SU-DHL-6 (cell line): Measurements from ENCODE around the gene ACE.

Experiments
- H2AFZ ChIP-seq: fragments of 200-600 bp; sonication (generic); 2 replicates; pipeline ENCODE4 v1.6.1; 2014; ENCODE audit warnings: low read depth, mild to moderate bottlenecking, moderate library complexity, mixed read lengths, antibody characterized with exemption, low read length; ENCODE audit not compliant: severe bottlenecking
- H3F3A ChIP-seq: fragments of 200-600 bp; shearing (Covaris generic); 2 replicates; pipeline ENCODE4 v1.6.0; 2016; ENCODE audit warnings: antibody characterized with exemption, mild to moderate bottlenecking; ENCODE audit not compliant: insufficient read depth
- H3K27ac ChIP-seq: fragments of 200-600 bp; sonication (generic); 2 replicates; pipeline ENCODE4 v1.5.1; 2016; ENCODE audit warnings: low read depth, mild to moderate bottlenecking, low read length, moderate library complexity, mixed read lengths
- H3K27me3 ChIP-seq: fragments of 200-600 bp; sonication (generic), shearing (Covaris generic); 2 replicates; pipeline ENCODE4 v1.6.0; 2014; ENCODE audit warnings: mild to moderate bottlenecking, low read length
- H3K36me3 ChIP-seq: fragments of 200-600 bp; sonication (generic); 2 replicates; pipeline ENCODE4 v1.6.1; 2014; ENCODE audit warnings: mild to moderate bottlenecking, low read length, mixed read lengths
- H3K4me2 ChIP-seq: fragments of 300-600, 200-600 bp; shearing (Covaris generic), sonication (generic); 2 replicates; pipeline ENCODE4 v1.6.0; 2014; ENCODE audit warnings: low read length, low read depth, mild to moderate bottlenecking; ENCODE audit not compliant: poor library complexity, severe bottlenecking
- H3K4me3 ChIP-seq: fragments of 200-600 bp; sonication (generic); 2 replicates; pipeline ENCODE4 v1.5.1; 2014; ENCODE audit warnings: antibody characterized with exemption, low read length, mild to moderate bottlenecking, mixed read lengths; ENCODE audit not compliant: insufficient read depth, poor library complexity, severe bottlenecking
- H3K79me2 ChIP-seq: fragments of 200-600 bp; sonication (generic); 2 replicates; pipeline ENCODE4 v1.6.1; 2014; ENCODE audit warnings: mild to moderate bottlenecking, low read length, moderate library complexity; ENCODE audit not compliant: insufficient read depth
- H3K9ac ChIP-seq: fragments of 200-600 bp; sonication (generic); 2 replicates; pipeline ENCODE4 v1.7.0; 2014; ENCODE audit warnings: mild to moderate bottlenecking, low read length
- H3K9me2 ChIP-seq: fragments of 200-600 bp; sonication (generic); replicated peaks from 2 replicates; pipeline ENCODE4 v1.6.1; 2014; ENCODE audit warnings: low read length; ENCODE audit not compliant: insufficient read depth
- H3K9me3 ChIP-seq: fragments of 200-600 bp; sonication (generic); 2 replicates; pipeline ENCODE4 v1.6.1; 2014; ENCODE audit warnings: low read length, mixed read lengths; ENCODE audit not compliant: insufficient read depth
- H4K20me1 ChIP-seq: fragments of 200-600 bp; sonication (generic); 2 replicates; pipeline ENCODE4 v1.6.1; 2014; ENCODE audit warnings: low read depth, mild to moderate bottlenecking, antibody characterized with exemption, low read length, moderate library complexity, mixed read lengths
- EZH2phosphoT487 ChIP-seq: fragments of 200-600 bp; sonication (generic), shearing (Covaris generic); conservative IDR thresholded peaks from 2 replicates; pipeline ENCODE4 v1.6.1; 2018; ENCODE audit warnings: mild to moderate bottlenecking, antibody characterized with exemption, low read length, moderate library complexity, mixed read lengths
- TF ChIP-seq, protein P1 (sequence below): fragments of 200-600 bp; sonication (generic); IDR thresholded peaks from one replicate; pipeline ENCODE4 v1.5.1; 2017; ENCODE audit warnings: antibody characterized with exemption, mild to moderate bottlenecking, low read length, moderate library complexity; ENCODE audit not compliant: insufficient read depth, poor library complexity, severe bottlenecking

ACE gene

DNA sequence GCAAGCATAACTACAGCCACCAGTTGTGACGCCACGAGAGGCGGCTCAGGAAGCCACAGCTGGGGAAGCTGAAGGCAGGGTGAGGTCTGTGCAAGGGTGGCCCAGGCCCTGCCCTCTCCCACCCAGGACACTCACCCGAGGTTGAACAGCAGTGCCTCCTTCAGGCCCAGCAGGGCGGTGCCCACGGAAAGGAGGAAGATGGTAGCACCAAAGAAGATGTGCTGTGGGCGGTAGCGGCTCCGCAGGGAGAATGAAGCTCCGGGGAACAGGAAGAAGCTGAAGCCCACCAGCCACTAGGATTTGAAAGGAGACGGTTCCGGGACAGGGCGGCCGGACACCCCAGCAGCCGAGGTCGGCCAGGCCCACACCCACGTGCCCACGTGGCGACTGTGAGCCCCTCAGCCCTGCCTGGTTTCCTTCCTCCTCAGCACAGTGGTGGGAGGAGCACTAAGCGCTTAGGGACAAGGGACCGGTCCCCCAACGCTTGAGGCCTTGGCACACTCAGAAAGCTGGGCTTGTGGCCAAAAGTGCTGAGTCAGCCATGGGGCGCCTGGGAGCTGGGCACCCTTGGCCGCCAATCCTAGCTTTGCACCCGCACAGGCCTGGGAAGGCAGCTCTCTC lies 41.8 kb upstream of the ACE start:
- Histone ChIP-seq H3K4me2 (no peak overlapping the region), H3K9ac (no peak overlapping the region), H2AFZ (no peak overlapping the region)

DNA sequence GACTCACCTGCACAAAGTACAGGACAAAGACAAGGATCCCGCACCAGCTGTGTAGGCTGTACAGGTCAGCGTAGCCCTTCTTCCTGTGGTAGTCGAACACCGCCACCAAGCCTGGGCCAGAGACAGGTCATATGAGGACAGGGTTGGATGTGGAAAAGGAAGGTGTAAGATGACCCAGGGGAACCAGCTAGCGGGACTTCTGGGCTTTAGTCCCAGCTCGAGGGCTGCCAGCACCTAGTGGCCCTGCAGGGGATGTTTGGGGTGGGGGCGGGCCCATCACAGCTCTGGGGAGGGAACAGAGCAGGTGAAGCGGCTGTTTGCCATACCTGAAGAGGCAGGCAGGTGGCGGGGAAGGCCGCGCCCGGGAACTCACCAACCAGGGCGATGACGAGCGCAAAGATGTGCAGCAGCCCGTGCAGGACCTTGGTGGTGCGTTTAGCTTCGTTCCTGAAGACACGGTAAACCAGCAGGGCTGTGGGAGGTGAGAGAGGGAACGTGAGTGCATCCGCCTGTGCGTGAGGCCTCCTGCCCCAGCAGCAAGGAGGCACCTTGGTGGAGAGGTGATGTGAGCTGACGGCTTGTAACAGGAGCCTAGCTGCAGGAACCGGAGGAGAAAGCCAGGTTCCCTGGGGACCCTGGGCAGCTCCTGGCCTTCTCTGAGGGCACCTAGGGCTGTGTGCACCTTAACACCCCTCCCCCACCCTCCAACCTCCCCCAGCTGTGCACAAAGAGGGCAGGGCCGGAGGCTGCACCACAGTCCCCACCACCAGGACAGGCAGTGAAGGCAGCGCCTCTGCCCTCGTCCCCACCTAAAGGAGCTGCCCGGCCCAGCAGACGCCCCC lies 41.0 kb upstream of the ACE start:
- Histone ChIP-seq H3K4me3 (no peak overlapping the region), H2AFZ (no peak overlapping the region), H3K36me3 (no peaks in the 10 kb centered on the region), H3K27me3 (no peaks in the 10 kb centered on the region), H3K4me2 (no peak overlapping the region), H4K20me1 (no peaks in the 10 kb centered on the region), H3K9me2 (no peaks in the 10 kb centered on the region), H3F3A (no peaks in the 10 kb centered on the region), H3K9ac (no peak overlapping the region), H3K27ac (no peak overlapping the region), H3K79me2 (no peaks in the 10 kb centered on the region), H3K9me3 (no peaks in the 10 kb centered on the region)
- TF ChIP-seq, protein P1, sequence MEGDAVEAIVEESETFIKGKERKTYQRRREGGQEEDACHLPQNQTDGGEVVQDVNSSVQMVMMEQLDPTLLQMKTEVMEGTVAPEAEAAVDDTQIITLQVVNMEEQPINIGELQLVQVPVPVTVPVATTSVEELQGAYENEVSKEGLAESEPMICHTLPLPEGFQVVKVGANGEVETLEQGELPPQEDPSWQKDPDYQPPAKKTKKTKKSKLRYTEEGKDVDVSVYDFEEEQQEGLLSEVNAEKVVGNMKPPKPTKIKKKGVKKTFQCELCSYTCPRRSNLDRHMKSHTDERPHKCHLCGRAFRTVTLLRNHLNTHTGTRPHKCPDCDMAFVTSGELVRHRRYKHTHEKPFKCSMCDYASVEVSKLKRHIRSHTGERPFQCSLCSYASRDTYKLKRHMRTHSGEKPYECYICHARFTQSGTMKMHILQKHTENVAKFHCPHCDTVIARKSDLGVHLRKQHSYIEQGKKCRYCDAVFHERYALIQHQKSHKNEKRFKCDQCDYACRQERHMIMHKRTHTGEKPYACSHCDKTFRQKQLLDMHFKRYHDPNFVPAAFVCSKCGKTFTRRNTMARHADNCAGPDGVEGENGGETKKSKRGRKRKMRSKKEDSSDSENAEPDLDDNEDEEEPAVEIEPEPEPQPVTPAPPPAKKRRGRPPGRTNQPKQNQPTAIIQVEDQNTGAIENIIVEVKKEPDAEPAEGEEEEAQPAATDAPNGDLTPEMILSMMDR: peak; percentile 13
- no peak for TF ChIP-seq EZH2phosphoT487

More for the DNA sequence above, 41.8 kb upstream of the ACE start:
- H4K20me1 ChIP-seq: no peaks in the 10 kb centered on the region
- no peaks in the 10 kb centered on the region for H3F3A ChIP-seq
- no peaks in the 10 kb centered on the region for H3K79me2 ChIP-seq
- H3K9me2 ChIP-seq: no peaks in the 10 kb centered on the region
- TF ChIP-seq, protein P1: no peak
- TF ChIP-seq EZH2phosphoT487: no peak
- no peaks in the 10 kb centered on the region for H3K36me3 ChIP-seq
- no peak overlapping the region for H3K4me3 ChIP-seq
- no peaks in the 10 kb centered on the region for H3K27me3 ChIP-seq
- H3K27ac ChIP-seq: no peak overlapping the region
- no peaks in the 10 kb centered on the region for H3K9me3 ChIP-seq

DNA sequence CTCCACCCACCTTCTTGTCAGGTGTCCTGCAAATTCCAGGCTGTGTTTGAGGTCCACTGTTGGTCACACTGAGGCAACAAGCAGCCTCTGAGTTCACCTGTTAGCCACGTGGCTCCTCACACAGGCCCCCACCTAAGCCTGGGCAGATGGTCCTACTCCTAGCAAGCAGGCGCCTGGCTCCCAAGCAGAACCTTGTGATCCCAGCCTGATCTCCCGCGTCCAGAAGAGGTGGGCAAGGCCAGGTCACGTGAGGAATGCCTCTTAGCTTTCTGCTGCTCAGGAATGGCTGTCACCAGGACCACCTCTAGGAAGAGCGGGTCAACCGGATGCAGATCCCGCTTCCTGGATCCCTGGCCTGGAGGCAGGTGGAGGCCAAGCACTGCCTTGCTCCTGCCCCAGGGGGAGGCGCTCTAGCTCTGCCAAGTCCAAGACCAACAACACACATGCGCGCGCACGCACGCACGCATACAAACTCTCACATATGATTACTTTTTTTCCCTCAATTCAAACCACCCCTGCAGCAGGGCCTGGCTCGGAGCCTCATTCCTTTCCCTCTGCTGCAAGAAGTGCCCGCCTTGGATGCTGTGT lies 40.2 kb upstream of the ACE start:
- H3K9ac ChIP-seq: no peak overlapping the region

More for the DNA sequence above, 40.2 kb upstream of the ACE start:
- Histone ChIP-seq H3K9me2 (no peaks in the 10 kb centered on the region), H3K9me3 (no peaks in the 10 kb centered on the region), H4K20me1 (no peaks in the 10 kb centered on the region), H3K27ac (no peak overlapping the region), H3F3A (no peaks in the 10 kb centered on the region), H3K4me3 (no peak overlapping the region), H2AFZ (no peak overlapping the region), H3K27me3 (no peaks in the 10 kb centered on the region), H3K4me2 (no peak overlapping the region), H3K79me2 (no peaks in the 10 kb centered on the region), H3K36me3 (no peaks in the 10 kb centered on the region)
- TF ChIP-seq, protein P1: no peak
- TF ChIP-seq EZH2phosphoT487: no peak
